ENCODE data around the gene COL4A6.

COL4A6 gene

DNA sequence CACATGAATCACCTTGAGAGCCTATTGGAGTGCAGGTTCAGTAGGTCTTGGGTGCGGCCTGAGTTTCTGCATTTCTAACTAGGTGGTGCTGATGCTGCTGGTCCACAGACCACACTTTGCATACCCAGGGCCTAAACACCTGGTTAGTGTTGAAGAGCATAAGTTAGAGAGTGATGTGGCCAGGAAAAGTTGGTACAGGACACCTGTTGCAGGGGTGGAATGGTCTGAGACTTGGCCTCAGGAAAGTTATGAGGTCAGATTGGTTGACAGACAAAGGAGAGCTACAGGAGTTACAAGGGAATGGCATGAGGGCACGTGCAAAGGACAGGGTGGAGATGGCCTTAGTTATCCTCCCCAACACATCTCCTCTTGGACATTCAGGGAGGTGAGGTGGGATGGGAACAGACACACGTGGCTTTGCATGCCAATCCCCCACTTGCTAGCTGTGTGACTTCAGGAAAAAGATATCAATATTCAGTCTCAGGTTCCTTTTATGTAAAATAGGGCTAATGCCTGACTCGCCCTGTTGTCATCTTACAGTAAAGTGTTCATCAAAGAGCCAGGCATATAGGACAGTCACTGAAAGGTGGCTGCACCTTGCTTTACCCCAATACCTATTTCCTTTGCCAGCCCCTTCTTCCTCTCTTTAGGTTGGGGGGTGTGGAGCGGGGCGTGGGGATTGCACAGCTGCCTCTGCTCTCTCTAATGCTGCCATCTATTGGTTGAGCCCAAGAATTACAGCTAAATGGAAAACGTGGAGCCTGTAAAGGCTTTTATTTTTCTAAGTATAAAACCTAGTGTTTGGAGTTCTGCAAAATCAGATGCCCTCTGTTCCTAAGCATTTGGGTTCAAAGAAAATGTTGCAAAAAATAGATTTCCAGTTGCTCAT is 299.2 kb downstream of the COL4A6 start:
- no peak for DNase-seq

DNA sequence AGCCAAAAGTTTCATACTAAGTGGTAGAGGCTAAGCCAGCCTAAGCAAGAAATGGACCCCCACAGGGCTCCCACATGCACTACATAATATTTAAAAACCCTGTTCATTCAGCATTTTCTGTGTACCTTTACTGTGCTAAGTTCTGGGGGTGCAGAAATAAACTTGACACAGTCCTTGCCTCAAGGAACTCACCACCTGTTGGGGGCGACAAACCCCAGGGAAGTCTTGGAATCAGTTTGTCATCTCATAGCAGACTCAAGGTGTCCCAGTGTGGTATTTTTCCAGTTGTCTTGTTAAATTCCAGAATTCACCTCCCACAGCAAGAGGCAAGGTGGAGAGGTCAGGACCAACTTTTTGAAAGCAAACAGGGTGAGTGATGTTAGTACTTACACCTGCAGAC is 303.5 kb downstream of the COL4A6 start:
- DNase-seq, result no peak

- no peak for DNase-seq
These were observed 305.3 kb downstream of the COL4A6 start for GRCh38 chrX:108132876-108133275.

- no peak for DNase-seq
These were observed 306.2 kb downstream of the COL4A6 start for GRCh38 chrX:108132034-108132433.

GRCh38 chrX:108131471-108131870 is 306.8 kb downstream of the COL4A6 start:
- no peak for DNase-seq

GRCh38 chrX:108130889-108131288 is 307.3 kb downstream of the COL4A6 start:
- DNase-seq, result no peak

DNA sequence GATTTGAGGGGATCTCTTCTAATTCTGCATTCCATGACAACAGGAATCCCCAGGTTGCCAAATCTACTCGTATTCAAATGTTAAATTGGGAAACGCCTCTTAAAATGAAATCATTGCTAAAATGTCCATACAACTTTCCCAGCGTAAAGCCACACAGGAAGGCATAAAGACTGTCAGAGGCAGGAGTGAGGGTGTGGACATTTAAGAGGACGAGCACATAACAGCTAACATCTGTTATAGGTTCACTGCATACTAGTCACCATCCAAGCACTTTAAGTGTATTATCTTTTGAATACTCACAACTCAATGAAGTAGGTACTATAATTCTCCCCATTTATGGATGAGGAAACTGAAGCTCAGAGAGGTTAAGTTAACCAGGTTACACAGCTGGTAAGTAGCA is 311.1 kb downstream of the COL4A6 start:
- DNase-seq, result no peak

- no peak for DNase-seq
These were observed 311.6 kb downstream of the COL4A6 start for GRCh38 chrX:108126661-108127060.

DNA sequence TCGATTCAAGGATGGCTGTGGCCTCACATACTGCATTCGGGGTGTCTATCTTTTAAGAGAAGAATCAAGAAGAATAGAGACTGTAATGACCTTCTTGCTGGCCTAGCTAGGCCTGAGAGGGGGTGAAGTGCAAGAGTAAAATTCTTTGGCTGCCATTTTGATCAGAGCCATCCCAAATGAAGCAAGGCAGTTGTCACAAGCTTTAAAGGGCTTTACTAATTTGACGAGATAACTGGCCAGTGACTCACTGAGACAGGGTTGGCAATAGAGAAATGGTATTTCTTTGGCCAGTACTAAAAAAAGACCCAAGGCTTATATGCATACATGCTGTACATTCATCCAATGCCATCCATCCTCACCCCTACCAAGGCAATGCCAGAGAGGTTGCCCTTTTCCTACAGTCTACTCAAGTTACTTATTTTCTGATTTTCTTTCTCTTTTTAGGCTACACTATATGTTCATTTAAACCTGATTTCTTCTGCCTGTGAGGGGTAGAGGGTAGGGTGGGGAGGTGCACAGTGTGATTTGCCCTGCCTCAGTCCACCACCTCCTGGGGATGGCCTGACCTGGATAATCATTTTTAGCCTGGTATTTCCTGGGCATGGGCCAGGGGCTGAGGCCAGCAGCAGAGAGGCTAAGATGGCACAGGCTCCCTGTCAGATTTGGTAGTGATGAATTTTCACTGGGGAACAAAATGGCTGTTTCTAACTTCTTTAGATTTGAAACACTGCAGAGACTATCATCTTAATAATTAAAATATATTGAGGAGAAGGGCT is 314.4 kb downstream of the COL4A6 start:
- DNase-seq, result no peak

DNA sequence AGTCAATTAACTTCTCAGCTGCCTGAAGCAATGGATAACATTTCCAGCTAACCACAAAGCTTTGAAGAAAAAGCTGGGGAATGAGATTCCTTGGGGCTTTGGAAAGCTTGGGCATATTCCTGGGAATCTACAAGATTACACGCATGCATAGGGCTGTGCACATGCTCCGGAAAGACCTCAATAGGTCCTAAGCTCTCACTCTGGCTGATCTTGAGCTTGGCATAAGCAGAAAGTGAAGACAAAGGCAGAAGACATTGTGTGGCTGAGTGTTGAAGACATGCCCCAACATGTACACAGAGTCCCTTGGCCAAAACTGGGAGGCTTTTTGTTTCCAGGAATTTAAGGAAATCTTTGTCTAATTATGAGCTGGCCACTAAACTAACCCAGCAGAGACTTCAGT is 315.5 kb downstream of the COL4A6 start:
- no peak for DNase-seq

- no peak for DNase-seq
These were observed 316.9 kb downstream of the COL4A6 start for GRCh38 chrX:108121291-108121690.

- no peak for DNase-seq
These were observed 320.2 kb downstream of the COL4A6 start for GRCh38 chrX:108117988-108118387.

DNA sequence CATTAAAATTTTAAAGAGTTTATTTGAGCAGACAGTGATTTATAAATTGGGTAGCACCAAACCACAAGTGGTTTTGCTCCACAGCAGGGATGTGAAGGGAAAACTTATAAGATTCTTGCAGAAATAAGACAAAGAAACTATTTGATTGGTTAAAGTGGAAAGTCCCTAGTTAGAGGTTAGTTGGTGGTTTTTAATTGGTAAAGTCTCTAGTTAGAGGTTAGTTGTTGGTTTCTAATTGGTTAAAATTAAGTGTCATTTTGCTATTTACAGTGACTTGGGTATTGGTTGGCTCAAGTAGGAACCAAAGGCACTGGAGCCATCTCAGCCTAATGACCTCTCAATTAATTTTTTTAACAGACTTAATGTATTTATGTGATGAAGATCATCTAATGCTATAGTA is 323.7 kb downstream of the COL4A6 start:
- DNase-seq, result no peak

All from activated gamma-delta T cell treated with Interleukin-2 at 50 U/mL for 16 hours (primary cell).